HG03460 (cell line): ENCODE measurements around the gene IER3.
A peak's percentile ranks its signal among the peaks of the same experiment; 100 is the strongest.
"Not testable (repeated sequence)": the region's sequence is repeated elsewhere in the genome, so short reads cannot be mapped to it uniquely, and the experiment has no call there.

Experiments used
- ATAC-seq: cut with Tn5 transposase; IDR thresholded peaks from one replicate; pipeline ENCODE4 v1.9.1; 2021; ENCODE audit not compliant: unreplicated experiment

The IER3 gene

GRCh38 chr6:30725713-30726505 lies 18.4 kb downstream of the IER3 start:
- ATAC-seq = no peak

GRCh38 chr6:30724906-30725667 lies 19.3 kb downstream of the IER3 start:
- no peak for ATAC-seq

- ATAC-seq = not testable (repeated sequence)
These were observed 20.3 kb downstream of the IER3 start for GRCh38 chr6:30723843-30724741.

- ATAC-seq = not testable (repeated sequence)
These were observed 21.0 kb downstream of the IER3 start for GRCh38 chr6:30723159-30723842.

GRCh38 chr6:30722280-30723112 lies 21.9 kb downstream of the IER3 start:
- ATAC-seq = no peak

GRCh38 chr6:30722025-30722279 lies 22.4 kb downstream of the IER3 start:
- ATAC-seq = not testable (repeated sequence)

GRCh38 chr6:30721198-30722024 lies 22.9 kb downstream of the IER3 start:
- ATAC-seq = no peak

- ATAC-seq = no peak
These were observed 23.6 kb downstream of the IER3 start for GRCh38 chr6:30720738-30721197.

GRCh38 chr6:30719791-30720737 lies 24.3 kb downstream of the IER3 start, which contains the start of gene TUBB:
Gene TUBB, plus strand, starts transcription at chr6:30720352. Its CDS starts 155 bp downstream, at chr6:30720507.
- peak; percentile 43 for ATAC-seq

- ATAC-seq = no peak
These were observed 25.0 kb downstream of the IER3 start for GRCh38 chr6:30719356-30719755.

GRCh38 chr6:30717845-30718720 lies 26.3 kb downstream of the IER3 start:
- not testable (repeated sequence) for ATAC-seq

GRCh38 chr6:30717129-30717844 lies 27.1 kb downstream of the IER3 start, which contains the start of gene MDC1:
Gene MDC1, minus strand, starts transcription at chr6:30717281. Its CDS starts 2,106 bp downstream, at chr6:30715175.
- ATAC-seq = peak; percentile 68

- ATAC-seq = no peak
These were observed 27.5 kb downstream of the IER3 start for GRCh38 chr6:30716879-30717128.

GRCh38 chr6:30714263-30714662 lies 30.1 kb downstream of the IER3 start:
- ATAC-seq = no peak

GRCh38 chr6:30712441-30712945 lies 31.9 kb downstream of the IER3 start:
- ATAC-seq = no peak

GRCh38 chr6:30711758-30712380 lies 32.5 kb downstream of the IER3 start:
- ATAC-seq = no peak
